Neural progenitor cell (in vitro differentiated cells): Measurements from ENCODE around the gene PATE3.

Experiments
- EZH2phosphoT487 ChIP-seq: fragments of 200-600 bp; sonication (generic); IDR thresholded peaks from 2 replicates; pipeline ENCODE4 v1.6.1; 2017; ENCODE audit warnings: antibody characterized with exemption
- TF ChIP-seq, protein P1 (sequence below): fragments of 200-600 bp; sonication (generic); IDR thresholded peaks from 2 replicates; pipeline ENCODE4 v1.5.1; 2017; ENCODE audit warnings: antibody characterized with exemption, mild to moderate bottlenecking

DNA sequence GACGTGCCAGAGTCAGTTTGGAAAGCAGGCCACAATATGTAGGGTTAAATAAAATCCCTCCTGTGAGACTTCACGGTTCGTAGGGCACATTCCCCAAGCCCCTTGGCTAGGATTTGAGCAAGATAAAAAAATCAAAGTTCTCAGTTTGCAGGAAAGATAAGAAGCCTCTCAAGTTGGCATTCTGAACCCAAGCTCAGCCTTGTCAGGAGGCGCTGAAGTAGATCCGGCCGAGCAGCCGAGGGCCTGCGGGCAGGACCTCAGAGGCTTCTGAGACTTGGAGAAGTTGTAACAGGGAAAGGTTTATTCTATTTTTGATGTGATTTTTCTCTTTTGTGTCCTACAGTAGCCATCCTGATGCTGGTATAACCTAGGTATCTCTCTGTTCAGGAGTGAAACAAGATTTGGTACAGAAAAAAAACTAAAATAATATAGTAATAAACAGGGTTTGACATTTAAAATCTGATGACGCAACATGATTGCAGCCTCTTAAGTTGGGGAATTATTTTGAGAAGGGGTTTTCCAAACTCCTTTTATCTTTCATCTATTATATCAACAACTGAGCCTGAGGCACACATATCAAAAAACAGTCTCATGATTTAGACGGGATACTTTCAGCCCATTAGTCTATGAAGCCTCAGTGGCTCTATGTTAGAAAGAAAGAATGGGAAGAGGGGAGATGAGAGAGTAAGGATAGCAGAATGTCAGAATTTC, 19.4 kb upstream of the PATE3 start:
- TF ChIP-seq, protein P1, sequence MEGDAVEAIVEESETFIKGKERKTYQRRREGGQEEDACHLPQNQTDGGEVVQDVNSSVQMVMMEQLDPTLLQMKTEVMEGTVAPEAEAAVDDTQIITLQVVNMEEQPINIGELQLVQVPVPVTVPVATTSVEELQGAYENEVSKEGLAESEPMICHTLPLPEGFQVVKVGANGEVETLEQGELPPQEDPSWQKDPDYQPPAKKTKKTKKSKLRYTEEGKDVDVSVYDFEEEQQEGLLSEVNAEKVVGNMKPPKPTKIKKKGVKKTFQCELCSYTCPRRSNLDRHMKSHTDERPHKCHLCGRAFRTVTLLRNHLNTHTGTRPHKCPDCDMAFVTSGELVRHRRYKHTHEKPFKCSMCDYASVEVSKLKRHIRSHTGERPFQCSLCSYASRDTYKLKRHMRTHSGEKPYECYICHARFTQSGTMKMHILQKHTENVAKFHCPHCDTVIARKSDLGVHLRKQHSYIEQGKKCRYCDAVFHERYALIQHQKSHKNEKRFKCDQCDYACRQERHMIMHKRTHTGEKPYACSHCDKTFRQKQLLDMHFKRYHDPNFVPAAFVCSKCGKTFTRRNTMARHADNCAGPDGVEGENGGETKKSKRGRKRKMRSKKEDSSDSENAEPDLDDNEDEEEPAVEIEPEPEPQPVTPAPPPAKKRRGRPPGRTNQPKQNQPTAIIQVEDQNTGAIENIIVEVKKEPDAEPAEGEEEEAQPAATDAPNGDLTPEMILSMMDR = no peak
- TF ChIP-seq EZH2phosphoT487 = no peak
